ENCODE measurements around the gene METTL17. TPM values are rescaled to one million over a fixed set of nuclear protein-coding genes. Genes with fewer than 3 reads are reported as not detected.

The METTL17 gene
- total RNA-seq, 1 donor from 2014 or later, result 95.9 TPM

GRCh38 chr14:20969336-20969735, 20.4 kb upstream of the METTL17 start:
- H3K4me1 Mint-ChIP-seq (ENCODE audit: low read depth), result peaks cover 2% of the 10 kb centered on the region
- peaks cover 44% of the 10 kb centered on the region for H3K27me3 Mint-ChIP-seq
- no peak overlapping the region for H3K4me3 Mint-ChIP-seq (ENCODE audit: low read depth)
- no peak for DNase-seq (ENCODE audit: low spot score, unreplicated experiment)
- no peak overlapping the region for H3K27ac Mint-ChIP-seq
- H3K9me3 Mint-ChIP-seq (ENCODE audit: low read depth), result no peaks in the 10 kb centered on the region
- no peak for TF ChIP-seq CTCF (IDR thresholded peaks at IDR 0.05; ENCODE audit: unreplicated experiment)
- H3K36me3 Mint-ChIP-seq (ENCODE audit: insufficient read depth), result no peaks in the 10 kb centered on the region

GRCh38 chr14:20970647-20970982, 19.2 kb upstream of the METTL17 start:
- DNase-seq (ENCODE audit: low spot score, unreplicated experiment), result no peak
- peak overlapping the region; percentile 93 for H3K27ac Mint-ChIP-seq
- H3K9me3 Mint-ChIP-seq (ENCODE audit: low read depth), result no peaks in the 10 kb centered on the region
- TF ChIP-seq CTCF (IDR thresholded peaks at IDR 0.05; ENCODE audit: unreplicated experiment), result no peak
- H3K27me3 Mint-ChIP-seq, result peaks cover 44% of the 10 kb centered on the region
- peaks cover 2% of the 10 kb centered on the region for H3K4me1 Mint-ChIP-seq (ENCODE audit: low read depth)
- H3K36me3 Mint-ChIP-seq (ENCODE audit: insufficient read depth), result no peaks in the 10 kb centered on the region
- peak overlapping the region; percentile 90 for H3K4me3 Mint-ChIP-seq (ENCODE audit: low read depth)

DNA sequence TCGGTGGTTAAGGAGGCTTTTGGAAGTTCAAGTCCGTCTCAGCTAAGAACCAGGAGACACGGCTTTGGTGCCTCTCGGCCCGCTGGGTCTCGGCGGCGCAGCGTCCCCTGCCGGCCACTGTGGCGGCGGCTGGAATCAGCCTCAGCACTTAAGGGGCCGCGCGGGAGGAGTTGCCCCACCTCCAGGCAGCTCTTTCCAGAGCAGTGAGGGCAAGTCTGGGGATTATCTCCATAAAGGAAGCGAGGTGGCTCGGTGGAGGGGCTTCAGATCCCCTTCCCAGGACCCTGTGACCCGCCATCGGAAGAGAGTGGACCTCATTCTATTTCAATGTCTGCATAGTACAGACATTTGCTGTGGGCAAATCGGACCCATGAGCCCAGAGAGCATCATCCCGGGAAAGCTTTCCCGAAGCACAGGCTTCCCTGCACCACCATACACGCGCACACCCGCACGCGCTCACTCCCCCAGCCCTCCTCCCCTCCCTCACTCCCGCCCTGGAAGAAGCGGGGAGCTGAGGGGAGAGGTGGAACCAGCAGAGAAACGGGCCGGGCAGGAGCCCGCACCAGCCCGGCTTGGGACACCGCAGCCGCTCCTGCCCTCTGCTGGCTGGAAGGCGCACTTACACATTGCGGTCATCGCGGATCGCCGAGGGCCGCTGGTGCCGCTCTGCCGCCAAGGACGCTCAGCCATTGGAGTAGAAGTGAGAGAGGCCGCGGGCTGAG, 18.6 kb upstream of the METTL17 start:
- TF ChIP-seq CTCF (IDR thresholded peaks at IDR 0.05; ENCODE audit: unreplicated experiment), result peak; percentile 83
- Mint-ChIP-seq H3K4me1 (ENCODE audit: low read depth) (peaks cover 2% of the 10 kb centered on the region), H3K27ac (peak overlapping the region; percentile 93), H3K9me3 (ENCODE audit: low read depth) (no peaks in the 10 kb centered on the region), H3K27me3 (peaks cover 44% of the 10 kb centered on the region), H3K36me3 (ENCODE audit: insufficient read depth) (no peaks in the 10 kb centered on the region), H3K4me3 (ENCODE audit: low read depth) (peak overlapping the region; percentile 90)
- DNase-seq (ENCODE audit: low spot score, unreplicated experiment), result peak; percentile 80

DNA sequence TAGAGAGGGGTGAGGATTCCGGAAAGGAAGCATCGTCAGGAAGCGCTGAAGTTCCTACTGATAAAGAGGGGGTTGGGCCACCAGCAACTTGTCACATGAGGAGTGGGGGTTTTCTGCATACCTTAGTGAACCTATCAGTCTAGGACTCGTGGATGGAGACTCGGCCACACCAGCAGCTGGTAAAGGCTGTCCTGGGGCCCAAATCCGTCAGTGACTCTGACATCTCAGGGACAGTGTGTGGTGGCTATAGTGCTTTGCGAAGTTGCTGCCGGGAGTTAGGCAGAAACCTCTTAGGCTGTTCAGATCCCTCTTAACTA, 18.1 kb upstream of the METTL17 start:
- H3K4me3 Mint-ChIP-seq (ENCODE audit: low read depth), result peak overlapping the region; percentile 90
- no peaks in the 10 kb centered on the region for H3K36me3 Mint-ChIP-seq (ENCODE audit: insufficient read depth)
- TF ChIP-seq CTCF (IDR thresholded peaks at IDR 0.05; ENCODE audit: unreplicated experiment), result no peak
- no peak for DNase-seq (ENCODE audit: low spot score, unreplicated experiment)
- peaks cover 2% of the 10 kb centered on the region for H3K4me1 Mint-ChIP-seq (ENCODE audit: low read depth)
- H3K27me3 Mint-ChIP-seq, result peaks cover 44% of the 10 kb centered on the region
- H3K9me3 Mint-ChIP-seq (ENCODE audit: low read depth), result no peaks in the 10 kb centered on the region
- H3K27ac Mint-ChIP-seq, result peak overlapping the region; percentile 93

DNA sequence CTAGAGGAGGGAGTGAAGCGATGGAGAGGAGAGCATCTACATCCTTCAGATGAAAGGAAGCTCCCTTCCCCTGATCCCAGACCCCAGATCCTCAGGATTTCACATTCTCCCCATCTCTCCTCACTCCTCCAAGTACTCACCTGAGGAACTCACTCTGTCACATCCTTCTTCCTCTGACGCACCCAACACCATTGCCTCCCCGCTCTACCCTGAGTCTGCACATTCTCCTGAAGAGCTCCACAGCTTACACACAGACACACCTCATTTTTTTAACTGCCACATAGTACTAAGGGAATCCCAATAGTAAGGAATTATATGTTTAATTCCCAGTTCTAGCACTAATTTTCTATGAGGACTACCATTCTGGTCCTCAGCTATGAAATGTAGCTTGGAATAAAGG, 16.3 kb upstream of the METTL17 start:
- TF ChIP-seq CTCF (IDR thresholded peaks at IDR 0.05; ENCODE audit: unreplicated experiment), result no peak
- Mint-ChIP-seq H3K4me3 (ENCODE audit: low read depth) (no peak overlapping the region), H3K4me1 (ENCODE audit: low read depth) (peaks cover 2% of the 10 kb centered on the region), H3K27ac (no peak overlapping the region), H3K9me3 (ENCODE audit: low read depth) (no peaks in the 10 kb centered on the region), H3K27me3 (peaks cover 29% of the 10 kb centered on the region), H3K36me3 (ENCODE audit: insufficient read depth) (no peaks in the 10 kb centered on the region)
- DNase-seq (ENCODE audit: low spot score, unreplicated experiment), result no peak
